NCI-H2171 treated with DMSO at 0.1 percent for 48 hours (cell line): ENCODE results near the gene RIN3.

Source experiments
- DNase-seq: peaks from one replicate; lab custom pipeline; 2025; lab: John Stamatoyannopoulos, UW

Gene RIN3

GRCh38 chr14:92578511-92578910, 64.9 kb downstream of the RIN3 start:
- no peak for DNase-seq

- DNase-seq: no peak
Measured at GRCh38 chr14:92579244-92579936, 65.8 kb downstream of the RIN3 start.

DNA sequence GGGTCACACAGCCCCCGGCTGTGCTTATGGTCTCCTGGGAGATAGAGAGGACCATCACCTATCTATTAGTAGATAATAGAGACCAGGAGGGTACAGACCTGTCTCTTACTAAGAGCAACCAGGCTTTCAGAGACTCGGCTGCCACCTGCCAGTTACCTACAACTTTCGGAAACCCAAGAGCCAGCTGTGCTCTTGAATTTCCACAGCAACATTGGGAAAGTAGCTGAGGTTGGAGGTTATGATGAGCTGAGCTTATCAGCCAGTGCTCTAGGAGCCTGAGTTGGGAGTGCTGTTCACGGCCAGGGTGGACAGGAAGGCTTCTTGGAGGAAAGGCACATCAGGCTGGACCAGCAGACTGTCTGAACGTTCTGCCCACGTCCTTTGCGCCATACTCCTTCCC, 67.6 kb downstream of the RIN3 start:
- DNase-seq: no peak

DNA sequence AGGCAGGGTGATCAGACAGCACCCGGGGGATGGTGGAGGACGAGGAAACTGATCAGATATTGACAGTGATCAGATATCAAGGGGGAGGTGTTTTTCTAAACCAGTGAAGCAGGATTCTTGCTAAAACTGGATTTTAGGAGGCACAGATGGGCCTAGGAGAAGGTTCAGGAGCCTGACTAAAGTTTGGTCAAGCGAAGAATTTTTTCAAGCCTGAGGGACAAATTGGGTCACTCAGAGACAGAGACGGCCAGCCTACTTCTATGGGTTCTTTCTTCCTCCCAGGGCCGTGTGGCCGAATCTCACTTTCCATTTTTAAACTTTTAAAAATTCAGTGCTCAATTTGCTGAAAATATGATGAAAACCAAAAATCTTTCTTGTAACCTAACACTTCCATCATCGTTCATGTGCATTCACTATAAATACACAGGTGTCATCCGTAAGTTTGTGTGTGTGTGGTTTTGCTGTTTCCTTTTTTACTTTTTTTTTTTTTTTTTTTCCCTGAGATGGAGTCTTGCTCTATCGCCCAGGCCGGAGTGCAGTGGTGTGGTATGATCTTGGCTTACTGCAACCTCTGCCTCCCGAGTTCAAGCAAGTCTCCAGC, 68.5 kb downstream of the RIN3 start:
- peak; percentile 15 for DNase-seq

DNA sequence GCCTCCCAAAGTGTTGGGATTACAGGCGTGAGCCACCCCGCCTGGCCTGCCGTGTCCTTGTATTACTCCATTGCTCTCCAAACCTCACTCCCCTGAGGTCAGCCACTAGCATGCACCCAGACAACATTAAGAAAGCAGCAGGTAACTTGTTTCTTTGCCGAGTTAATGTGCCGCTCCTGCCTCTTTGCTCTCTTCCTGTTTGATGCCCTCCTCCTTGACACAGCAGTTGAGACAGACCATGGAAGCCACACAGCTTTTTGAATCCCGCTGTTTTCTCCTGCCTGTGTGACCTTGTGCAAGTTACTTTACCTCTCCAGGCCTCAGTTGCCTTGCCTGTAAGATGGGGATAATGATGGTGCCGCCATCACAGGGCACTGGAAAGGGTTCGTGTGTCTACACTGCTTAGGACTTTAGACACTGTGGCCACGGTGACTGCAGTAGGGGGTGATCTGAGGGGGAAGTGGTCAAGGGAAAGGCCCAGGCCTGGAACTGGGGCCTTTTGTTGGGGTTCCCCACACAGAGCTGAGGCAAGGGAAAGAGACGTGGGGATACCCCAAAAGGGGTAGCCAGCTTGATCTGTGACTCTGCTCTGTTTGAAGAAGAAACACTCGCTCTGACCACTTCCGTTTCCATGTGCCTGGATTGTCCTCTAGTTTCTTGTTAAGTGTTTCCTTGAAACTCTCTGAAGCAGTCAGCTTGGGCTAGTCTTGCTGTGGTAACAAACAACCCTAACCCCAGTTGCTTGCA, 69.3 kb downstream of the RIN3 start:
- DNase-seq: no peak

- DNase-seq: no peak
Measured at GRCh38 chr14:92584220-92584619, 70.6 kb downstream of the RIN3 start.

DNA sequence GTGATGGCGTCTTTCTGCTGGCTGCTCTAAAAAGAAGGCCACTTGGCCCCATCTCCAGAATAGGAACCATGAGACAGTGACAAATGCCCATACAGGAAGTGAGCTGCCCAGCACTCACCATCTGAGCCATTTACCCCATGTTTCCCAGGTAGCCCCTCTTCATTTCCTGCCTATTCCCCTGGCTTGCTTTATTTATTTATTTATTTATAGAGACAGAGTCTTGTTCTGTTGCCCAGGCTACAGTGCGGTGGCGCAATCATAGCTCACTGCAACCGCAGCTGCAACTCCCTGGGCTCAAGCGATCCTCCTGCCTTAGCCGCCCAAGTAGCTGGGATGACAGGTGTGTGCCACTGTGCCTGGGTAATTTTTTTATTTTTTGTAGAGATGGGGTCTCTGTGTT, 71.2 kb downstream of the RIN3 start:
- no peak for DNase-seq

DNA sequence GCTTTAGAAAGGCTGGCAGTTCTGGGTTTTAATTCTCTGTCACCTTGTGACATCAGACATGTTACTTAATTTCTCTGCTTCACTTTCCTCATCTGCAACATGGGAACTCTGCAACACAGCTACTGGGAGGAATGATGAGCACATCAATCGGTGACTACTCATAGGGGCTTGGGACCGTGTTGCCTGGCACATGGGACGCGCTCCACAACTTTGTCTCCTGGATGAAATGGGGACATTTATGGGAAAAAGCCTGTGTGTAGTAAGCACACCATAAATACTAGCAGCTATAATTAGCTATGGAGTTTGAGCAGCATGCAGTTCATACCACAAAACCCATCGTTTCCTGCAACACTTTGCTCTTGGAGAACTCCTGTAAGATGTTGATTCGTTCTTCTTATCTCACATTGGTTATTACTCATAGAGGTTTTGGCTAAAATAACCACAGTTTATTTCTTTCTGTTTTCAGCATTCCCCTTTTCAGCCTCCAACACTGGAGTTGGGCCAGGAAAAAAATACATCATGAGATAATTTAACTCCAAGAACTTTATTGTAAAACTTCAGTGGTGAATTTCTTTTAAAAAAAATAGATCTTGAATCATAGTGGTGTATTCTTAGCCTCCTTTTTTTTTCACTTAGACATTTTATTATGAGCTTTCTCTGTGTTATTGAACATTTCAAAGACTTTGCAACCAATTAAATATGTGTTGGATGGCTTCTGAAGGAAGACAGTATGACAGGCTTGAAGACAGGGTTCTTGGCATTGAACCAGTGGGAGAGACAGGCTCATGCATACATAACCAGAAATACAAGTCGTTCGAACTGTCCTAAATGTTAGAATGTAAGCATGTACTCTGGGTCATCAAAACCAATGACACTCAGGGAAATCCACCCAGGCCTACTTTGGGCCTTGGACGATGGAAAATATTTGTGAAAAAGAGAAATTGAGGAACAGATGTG, 72.7 kb downstream of the RIN3 start:
- no peak for DNase-seq

- DNase-seq: no peak
Measured at GRCh38 chr14:92586963-92587699, 73.5 kb downstream of the RIN3 start.

DNA sequence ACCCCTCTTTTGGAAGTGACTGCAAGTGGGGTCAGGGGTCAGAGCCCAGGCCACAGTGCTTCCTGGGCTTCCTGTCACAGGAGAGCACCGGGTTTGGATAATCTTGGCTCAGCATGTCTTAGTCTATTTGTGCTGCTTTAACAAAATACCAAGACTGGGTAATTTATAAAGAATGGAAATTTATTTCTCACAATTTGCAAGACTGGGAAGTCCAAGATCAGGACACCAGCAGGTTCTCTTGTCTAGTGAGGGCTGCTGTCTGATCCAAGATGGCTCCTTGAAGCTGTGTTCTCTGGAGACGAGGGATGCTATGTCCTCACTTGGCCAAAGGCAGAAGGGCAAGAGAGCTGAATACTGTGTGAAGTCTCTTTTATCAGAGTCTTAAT, 74.1 kb downstream of the RIN3 start:
- DNase-seq: no peak

- DNase-seq: no peak
Measured at GRCh38 chr14:92589213-92589852, 75.8 kb downstream of the RIN3 start.

DNA sequence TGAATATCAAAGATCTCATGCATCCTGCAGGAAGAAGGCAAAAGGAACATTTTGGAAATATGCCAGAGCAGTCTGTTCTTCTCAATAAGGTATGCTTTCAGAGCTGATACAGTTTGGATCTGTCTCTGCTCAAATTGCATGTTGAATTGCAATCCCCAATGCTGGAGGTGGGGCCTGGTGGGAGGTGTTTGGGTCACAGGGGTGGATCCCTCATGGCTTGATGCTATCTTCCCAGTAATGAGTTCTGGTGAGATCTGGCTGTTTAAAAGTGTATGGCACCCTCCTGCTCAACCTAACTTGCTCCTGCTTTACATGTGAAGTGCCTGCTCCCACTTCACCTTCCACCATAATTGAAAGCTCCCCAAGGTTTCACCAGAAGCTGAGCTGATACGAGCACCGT, 76.6 kb downstream of the RIN3 start:
- DNase-seq: no peak

- DNase-seq: no peak
Measured at GRCh38 chr14:92590941-92591340, 77.4 kb downstream of the RIN3 start.

DNA sequence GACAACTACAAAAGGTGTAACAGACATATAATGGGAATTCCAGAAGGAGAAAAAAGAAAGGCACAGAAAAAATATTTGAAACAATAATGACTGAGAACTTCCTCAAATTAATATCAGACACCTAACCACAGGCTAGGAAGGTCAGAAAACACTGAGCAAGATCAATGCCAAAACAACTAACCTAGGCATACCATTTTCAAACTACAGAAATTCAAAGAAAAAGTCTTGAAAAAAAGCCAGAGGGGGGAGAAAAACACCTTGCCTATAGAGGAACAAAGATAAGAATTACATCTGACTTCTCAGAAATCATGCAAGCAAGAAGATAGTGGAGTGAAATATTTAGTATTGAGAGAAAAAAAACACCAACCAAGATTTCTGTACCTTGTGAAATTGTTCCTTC, 77.8 kb downstream of the RIN3 start:
- no peak for DNase-seq

DNA sequence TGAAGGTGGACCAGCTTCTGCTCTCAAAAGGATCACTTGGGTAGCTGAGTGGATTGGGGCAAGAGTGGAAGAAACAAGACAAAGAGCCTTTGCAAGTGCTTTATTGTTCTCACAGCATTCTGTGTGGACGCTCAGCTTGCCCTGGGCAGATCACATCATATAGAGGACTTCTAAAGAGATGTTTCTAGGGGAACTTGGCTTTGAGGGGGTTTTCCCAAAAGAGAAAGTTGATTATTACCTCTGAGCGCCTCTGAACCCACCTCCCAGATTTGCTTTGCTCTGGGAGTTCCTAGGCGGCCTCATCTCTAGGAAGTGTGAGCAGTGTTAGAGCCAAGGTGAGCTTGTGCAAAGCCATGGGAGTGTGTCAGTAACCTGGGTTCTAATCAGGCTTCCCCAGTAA, 81.7 kb downstream of the RIN3 start:
- DNase-seq: no peak

DNA sequence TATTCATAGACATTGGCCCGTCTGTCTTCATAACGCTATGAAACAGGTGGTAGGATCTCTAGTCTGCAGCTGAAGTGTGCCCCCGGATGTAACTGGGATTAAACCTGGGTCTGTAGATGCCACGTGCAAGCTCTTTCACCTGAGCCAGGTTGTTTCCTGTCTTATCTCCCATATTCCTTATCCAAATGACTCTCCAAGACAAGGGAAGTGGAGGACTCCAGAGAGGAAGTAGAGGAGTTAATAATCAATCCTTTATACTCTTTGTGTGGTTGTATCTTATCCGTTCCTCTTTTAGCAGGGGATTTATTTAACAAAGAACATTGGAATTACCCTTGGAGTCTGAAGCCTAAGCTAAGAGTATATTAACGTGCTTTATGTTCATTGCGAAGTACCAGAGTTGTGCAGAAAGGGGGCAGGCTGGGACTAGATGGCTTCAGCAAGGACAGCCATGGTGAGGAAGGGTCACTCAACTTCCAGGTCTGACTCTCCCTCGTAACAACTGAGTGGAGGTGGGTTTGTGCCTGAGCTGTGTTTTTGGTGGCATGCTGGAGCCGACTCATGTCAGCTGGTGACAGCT, 82.8 kb downstream of the RIN3 start:
- no peak for DNase-seq

DNA sequence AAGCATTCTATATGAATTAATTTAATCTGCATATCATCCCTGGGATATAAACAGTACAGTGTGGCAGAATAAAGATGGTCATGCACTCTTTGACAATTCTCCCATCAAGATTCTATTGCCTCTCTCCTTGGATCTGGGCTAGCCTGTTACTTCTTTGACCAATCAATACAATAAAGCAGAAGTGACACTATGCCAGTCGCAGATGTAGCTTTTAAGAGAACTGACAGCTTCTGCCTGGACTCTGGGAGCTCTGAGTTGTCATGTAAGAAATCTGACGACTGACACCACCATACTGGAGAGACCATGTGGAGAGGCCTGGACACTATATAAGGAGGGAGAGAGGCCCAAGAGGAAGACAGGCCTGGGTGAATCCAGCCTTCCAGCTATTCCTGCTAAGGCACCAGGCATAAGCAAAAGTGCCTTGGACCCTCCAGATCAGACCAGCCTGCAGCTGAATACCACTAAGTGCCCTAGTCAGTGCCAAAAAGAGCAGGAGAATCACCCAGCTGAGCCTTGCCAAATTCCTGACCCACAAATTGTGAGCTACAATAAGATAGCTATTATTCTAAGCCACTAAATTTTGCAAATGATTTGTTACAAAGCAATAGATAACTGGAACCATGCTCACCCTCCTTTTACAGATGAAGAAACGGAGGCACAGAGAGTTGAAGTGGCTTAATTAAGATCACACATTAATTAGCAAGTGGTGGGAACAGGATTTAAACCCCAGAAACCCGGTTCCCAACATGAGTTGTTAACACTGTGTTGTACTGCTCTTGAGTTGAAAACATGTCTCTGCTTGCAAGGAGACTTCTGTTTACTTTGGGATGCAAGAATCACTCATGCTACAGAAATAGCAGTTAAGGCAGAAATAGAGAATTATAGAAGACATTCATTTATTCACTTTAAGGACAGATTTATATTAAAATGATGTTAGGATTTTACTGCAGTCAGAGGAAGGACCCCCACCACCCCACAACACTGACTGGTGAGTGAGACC, 84.6 kb downstream of the RIN3 start:
- DNase-seq: peak; percentile 27

DNA sequence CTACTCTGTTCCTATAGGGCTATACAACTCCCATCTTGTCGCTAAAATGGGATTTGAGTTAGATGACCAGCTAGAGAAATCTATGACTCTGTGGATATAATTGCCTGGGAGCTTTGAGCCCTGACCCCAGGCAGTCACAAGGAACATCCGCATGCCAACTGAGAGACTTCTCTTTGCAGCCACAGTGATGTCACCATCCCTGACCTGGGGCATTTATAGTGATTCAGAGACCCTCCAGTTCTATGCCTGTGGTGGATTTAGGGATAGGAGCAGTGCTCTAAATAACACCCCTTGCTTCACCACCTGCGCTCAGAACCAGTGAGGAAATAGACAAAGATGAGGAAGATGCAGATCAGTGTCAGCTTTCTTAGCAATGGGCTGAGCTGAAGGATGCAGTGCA, 86.2 kb downstream of the RIN3 start:
- no peak for DNase-seq

DNA sequence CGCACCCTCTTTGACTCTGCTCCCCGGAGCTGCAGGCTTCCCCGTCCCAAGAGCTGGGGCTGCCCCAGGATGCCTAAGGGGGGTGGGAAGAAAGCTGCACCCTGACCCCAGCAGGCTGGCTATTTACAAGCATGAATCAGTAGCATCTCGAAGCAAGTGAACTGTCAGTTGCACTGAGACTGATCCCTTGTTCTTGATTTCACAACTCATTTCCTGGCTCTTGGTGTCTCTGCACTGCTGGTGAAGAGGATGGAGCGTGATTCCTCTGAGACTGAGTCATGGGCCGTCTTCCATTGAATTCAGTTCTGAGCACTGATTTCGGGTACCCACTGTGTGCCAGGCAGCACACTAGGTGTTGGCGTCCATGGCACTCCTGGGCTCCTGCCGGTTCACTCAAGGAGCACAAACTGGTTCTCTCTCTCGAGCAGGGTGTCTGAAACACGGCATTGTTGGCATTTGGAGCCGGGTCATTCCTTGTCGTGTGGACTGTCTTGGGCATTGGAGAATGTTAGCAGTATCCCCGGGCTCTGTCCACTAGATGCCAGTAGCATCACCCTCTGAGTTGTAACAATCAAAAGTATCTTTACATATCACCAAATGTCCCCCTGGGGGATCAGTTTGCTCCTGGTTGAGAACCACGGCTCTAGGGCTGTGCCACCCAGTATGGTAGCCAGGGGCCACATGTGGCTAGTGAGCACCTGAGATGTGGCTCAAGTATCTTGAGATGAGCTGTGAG, 86.9 kb downstream of the RIN3 start:
- DNase-seq: no peak
